Activated CD8-positive, alpha-beta T cell treated with anti-CD3 and anti-CD28 coated beads for 36 hours (primary cell): ENCODE data around the gene HIPK3. TPM values are rescaled to one million over a fixed set of nuclear protein-coding genes. Genes with fewer than 3 reads are reported as not detected.

Source experiments
- ATAC-seq: fragments of 200-7000 bp; cut with Tn5 transposase; one replicate; pipeline ENCODE4 v1.10.0; 2021; ENCODE audit warnings: mild to moderate bottlenecking, moderate library complexity
- CTCF ChIA-PET: fragments of 350-600 bp; sonication (Branson Sonifier 250); formaldehyde crosslinking; loops from one replicate; lab custom pipeline; 2021; ENCODE audit warnings: antibody characterized with exemption; lab: Charles Lee
- POLR2A ChIA-PET: fragments of 350-600 bp; sonication (Branson Sonifier 250); formaldehyde crosslinking; loops from one replicate; lab custom pipeline; 2021; ENCODE audit warnings: antibody characterized with exemption; lab: Charles Lee
- DNase-seq: peaks from one replicate; pipeline ENCODE4 v3.0.0-alpha.2; 2020
- H3K27ac Mint-ChIP-seq: one replicate; pipeline ENCODE4 v1.8.0; 2021; ENCODE audit warnings: mild to moderate bottlenecking, mixed read lengths
- H3K27me3 Mint-ChIP-seq: one replicate; pipeline ENCODE4 v1.8.0; 2021; ENCODE audit warnings: mixed read lengths
- H3K36me3 Mint-ChIP-seq: one replicate; pipeline ENCODE4 v1.8.0; 2021; ENCODE audit warnings: low read depth, mixed read lengths
- H3K4me1 Mint-ChIP-seq: one replicate; pipeline ENCODE4 v1.8.0; 2021; ENCODE audit warnings: low read depth, mixed read lengths
- H3K4me3 Mint-ChIP-seq: one replicate; pipeline ENCODE4 v1.8.0; 2021; ENCODE audit warnings: mild to moderate bottlenecking, moderate library complexity, mixed read lengths
- H3K9me3 Mint-ChIP-seq: one replicate; pipeline ENCODE4 v1.8.0; 2021; ENCODE audit warnings: mixed read lengths
- CTCF ChIP-seq: fragments of 200-600 bp; IDR thresholded peaks from one replicate; pipeline ENCODE4 v1.8.0; 2022; ENCODE audit warnings: antibody characterized with exemption, mild to moderate bottlenecking
- intact Hi-C: fragments of 100-400 bp; cut with micrococcal nuclease; formaldehyde crosslinking; loops from one replicate; pipeline ENCODE4 v1.10.0; 2022
- total RNA-seq, 2 experiments: library from RNA; stranded (reverse); gene quantifications; one replicate each; pipeline ENCODE4 v1.2.3, GENCODE V29; 2021

Gene HIPK3
- total RNA-seq, 2 experiments from 2014 or later = 27.3 to 28.2 TPM

- no peaks in the 10 kb centered on the region for H3K4me1 Mint-ChIP-seq
- peaks cover 44% of the 10 kb centered on the region for H3K27me3 Mint-ChIP-seq
- H3K4me3 Mint-ChIP-seq = no peak overlapping the region
- H3K9me3 Mint-ChIP-seq = no peaks in the 10 kb centered on the region
- ATAC-seq (no peak), DNase-seq (no peak)
- no peaks in the 10 kb centered on the region for H3K36me3 Mint-ChIP-seq
- intact Hi-C loops = no loop called here
- no peak overlapping the region for H3K27ac Mint-ChIP-seq
- POLR2A ChIA-PET = no interaction called here
- no peak for TF ChIP-seq CTCF
- CTCF ChIA-PET = no interaction called here
Observed at GRCh38 chr11:33373636-33374035, 116.5 kb downstream of the HIPK3 start.

GRCh38 chr11:33375236-33375635 is 118.1 kb downstream of the HIPK3 start:
- peak overlapping the region; percentile 37 for H3K4me3 Mint-ChIP-seq
- no peak for TF ChIP-seq CTCF
- DNase-seq (no peak), ATAC-seq (no peak)
- no peak overlapping the region for H3K27ac Mint-ChIP-seq
- peaks cover 56% of the 10 kb centered on the region for H3K27me3 Mint-ChIP-seq
- CTCF ChIA-PET = interaction anchor here (1.8 kb wide), 1 partner anchor 9 kb away, joined by 3 read pairs; no protein-coding TSS in a partner anchor
- H3K4me1 Mint-ChIP-seq = peaks cover 2% of the 10 kb centered on the region
- POLR2A ChIA-PET = interaction anchor here (0.6 kb wide), 1 partner anchor 481 kb away, joined by 3 read pairs; no protein-coding TSS in a partner anchor
- intact Hi-C loops = no loop called here
- no peaks in the 10 kb centered on the region for H3K9me3 Mint-ChIP-seq
- H3K36me3 Mint-ChIP-seq = no peaks in the 10 kb centered on the region

GRCh38 chr11:33375688-33376311 is 118.6 kb downstream of the HIPK3 start, which contains the start of gene KIAA1549L:
KIAA1549L (plus strand) TSS chr11:33376108.
- ATAC-seq (no peak), DNase-seq (no peak)
- peaks cover 56% of the 10 kb centered on the region for H3K27me3 Mint-ChIP-seq
- H3K9me3 Mint-ChIP-seq = no peaks in the 10 kb centered on the region
- H3K4me1 Mint-ChIP-seq = peaks cover 2% of the 10 kb centered on the region
- H3K36me3 Mint-ChIP-seq = no peaks in the 10 kb centered on the region
- CTCF ChIA-PET = interaction anchor here (1.8 kb wide), 1 partner anchor 9 kb away, joined by 3 read pairs; no protein-coding TSS in a partner anchor
- POLR2A ChIA-PET = no interaction called here
- TF ChIP-seq CTCF = no peak
- no peak within 1 kb of the TSS for H3K27ac Mint-ChIP-seq
- intact Hi-C loops = no loop called here
- peak within 1 kb of the TSS; percentile 37 for H3K4me3 Mint-ChIP-seq

GRCh38 chr11:33376331-33377310 is 119.4 kb downstream of the HIPK3 start:
- ChIA-PET POLR2A (no interaction called here), CTCF (interaction anchor here (1.8 kb wide), 1 partner anchor 10 kb away, joined by 3 read pairs; no protein-coding TSS in a partner anchor)
- Mint-ChIP-seq H3K27ac (no peak overlapping the region), H3K36me3 (no peaks in the 10 kb centered on the region), H3K4me1 (peaks cover 2% of the 10 kb centered on the region), H3K27me3 (peaks cover 56% of the 10 kb centered on the region), H3K9me3 (no peaks in the 10 kb centered on the region), H3K4me3 (no peak overlapping the region)
- intact Hi-C loops = no loop called here
- TF ChIP-seq CTCF = no peak
- ATAC-seq = no peak
- DNase-seq = no peak
